Nephron progenitor cell (in vitro differentiated cells): ENCODE results near the gene ZDHHC14.
"Not testable (repeated sequence)": the region's sequence is repeated elsewhere in the genome, so short reads cannot be mapped to it uniquely, and the experiment has no call there.

Source experiments
- DNase-seq: peaks from one replicate; pipeline ENCODE4 v3.0.0; 2021
- H3K27ac Mint-ChIP-seq: 2 replicates; pipeline ENCODE4 v1.8.0; 2021; ENCODE audit warnings: mild to moderate bottlenecking, moderate library complexity, mixed read lengths
- H3K27me3 Mint-ChIP-seq: 2 replicates; pipeline ENCODE4 v1.8.0; 2021; ENCODE audit warnings: mild to moderate bottlenecking, low read depth, mixed read lengths; ENCODE audit not compliant: poor library complexity
- H3K36me3 Mint-ChIP-seq: 2 replicates; pipeline ENCODE4 v1.8.0; 2021; ENCODE audit warnings: low read depth, mixed read lengths
- H3K4me1 Mint-ChIP-seq: 2 replicates; pipeline ENCODE4 v1.8.0; 2021; ENCODE audit warnings: mixed read lengths
- H3K4me3 Mint-ChIP-seq: 2 replicates; pipeline ENCODE4 v1.8.0; 2021; ENCODE audit warnings: mild to moderate bottlenecking, moderate library complexity, mixed read lengths
- H3K9me3 Mint-ChIP-seq: 2 replicates; pipeline ENCODE4 v1.8.0; 2021; ENCODE audit warnings: mild to moderate bottlenecking, moderate library complexity, mixed read lengths
- CTCF ChIP-seq: fragments of 200-600 bp; sonication (generic); IDR thresholded peaks from 2 replicates; pipeline ENCODE4 v1.5.0; 2021; ENCODE audit warnings: antibody characterized with exemption

Gene ZDHHC14

DNA sequence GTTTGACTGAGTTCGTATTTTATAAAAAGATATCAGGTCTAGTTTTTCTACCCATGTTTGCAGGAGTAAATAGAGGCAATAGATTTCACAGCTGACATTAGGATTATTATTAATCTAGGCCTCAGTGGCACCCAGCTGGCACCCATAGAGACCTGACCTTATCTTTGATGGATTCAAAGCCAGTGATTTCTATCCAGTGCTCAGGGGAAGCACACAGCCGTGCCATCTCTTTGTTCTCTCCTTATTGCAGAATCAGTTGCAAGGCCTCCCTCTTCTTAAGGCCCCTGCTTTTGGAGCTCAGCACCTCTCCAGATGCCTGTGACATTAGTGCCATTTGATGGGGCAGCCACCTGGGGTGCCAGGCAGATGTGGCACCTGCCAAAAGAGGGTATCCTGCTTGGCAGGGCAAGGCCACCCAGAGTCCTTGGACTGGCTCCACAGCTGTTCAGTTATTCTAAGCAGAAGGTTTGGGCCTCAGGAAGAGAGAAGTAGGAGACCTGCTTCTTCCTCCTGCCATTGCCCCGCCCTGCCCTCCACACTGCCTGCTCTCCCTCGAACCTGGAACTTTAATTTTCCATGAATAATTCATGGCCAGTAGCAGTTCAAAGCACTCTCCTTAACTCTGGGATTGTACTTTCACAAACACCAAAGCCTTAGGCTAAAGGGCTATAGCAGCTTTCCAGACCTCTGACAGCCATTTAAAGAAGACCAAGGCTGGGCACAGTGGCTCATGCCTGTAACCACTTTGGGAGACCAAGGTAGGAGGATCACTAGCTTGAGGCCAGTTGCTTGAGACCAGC lies 206.3 kb downstream of the ZDHHC14 start:
- peaks cover 45% of the 10 kb centered on the region for H3K9me3 Mint-ChIP-seq
- H3K36me3 Mint-ChIP-seq = peaks cover 7% of the 10 kb centered on the region
- no peaks in the 10 kb centered on the region for H3K4me1 Mint-ChIP-seq
- H3K27me3 Mint-ChIP-seq = peaks cover 3% of the 10 kb centered on the region
- no peak for TF ChIP-seq CTCF
- DNase-seq = no peak
- H3K27ac Mint-ChIP-seq = no peak overlapping the region
- no peak overlapping the region for H3K4me3 Mint-ChIP-seq

- H3K36me3 Mint-ChIP-seq, H3K27me3 Mint-ChIP-seq, DNase-seq, H3K4me3 Mint-ChIP-seq, H3K4me1 Mint-ChIP-seq, H3K27ac Mint-ChIP-seq: not testable (repeated sequence)
- peaks cover 34% of the 10 kb centered on the region for H3K9me3 Mint-ChIP-seq
Measured at GRCh38 chr6:157590654-157591053, 209.7 kb downstream of the ZDHHC14 start.

GRCh38 chr6:157592541-157592940 lies 211.6 kb downstream of the ZDHHC14 start:
- H3K4me1 Mint-ChIP-seq = no peaks in the 10 kb centered on the region
- peaks cover 7% of the 10 kb centered on the region for H3K36me3 Mint-ChIP-seq
- no peak for DNase-seq
- peaks cover 34% of the 10 kb centered on the region for H3K9me3 Mint-ChIP-seq
- no peaks in the 10 kb centered on the region for H3K27me3 Mint-ChIP-seq
- no peak for TF ChIP-seq CTCF
- peak overlapping the region; percentile 85 for H3K27ac Mint-ChIP-seq
- no peak overlapping the region for H3K4me3 Mint-ChIP-seq

DNA sequence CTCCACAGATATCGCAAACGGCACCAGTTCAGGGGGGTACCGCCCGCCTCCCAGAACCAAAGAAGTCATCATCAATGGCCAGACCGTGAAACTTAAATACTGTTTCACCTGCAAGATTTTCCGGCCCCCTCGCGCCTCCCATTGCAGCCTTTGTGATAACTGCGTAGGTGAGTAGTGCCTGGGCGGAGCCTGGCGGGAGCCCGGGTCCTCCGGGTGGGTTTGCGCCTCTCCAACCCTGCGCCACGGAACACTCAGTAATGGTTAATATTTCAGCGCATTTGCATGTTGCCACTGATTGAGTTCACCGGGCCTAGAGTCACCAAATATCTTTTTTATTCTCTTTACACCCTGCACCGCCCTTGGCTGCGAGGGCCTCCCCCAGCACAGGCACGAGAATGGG lies 212.0 kb downstream of the ZDHHC14 start:
- Mint-ChIP-seq H3K9me3 (peaks cover 34% of the 10 kb centered on the region), H3K27ac (no peak overlapping the region), H3K27me3 (no peaks in the 10 kb centered on the region), H3K4me1 (peaks cover 4% of the 10 kb centered on the region), H3K4me3 (no peak overlapping the region), H3K36me3 (peaks cover 7% of the 10 kb centered on the region)
- DNase-seq = no peak
- no peak for TF ChIP-seq CTCF

GRCh38 chr6:157593596-157593995 lies 212.6 kb downstream of the ZDHHC14 start:
- Mint-ChIP-seq H3K4me3 (no peak overlapping the region), H3K27me3 (no peaks in the 10 kb centered on the region), H3K9me3 (peaks cover 31% of the 10 kb centered on the region), H3K27ac (no peak overlapping the region), H3K36me3 (peaks cover 7% of the 10 kb centered on the region), H3K4me1 (peaks cover 5% of the 10 kb centered on the region)
- TF ChIP-seq CTCF = no peak
- DNase-seq = no peak

DNA sequence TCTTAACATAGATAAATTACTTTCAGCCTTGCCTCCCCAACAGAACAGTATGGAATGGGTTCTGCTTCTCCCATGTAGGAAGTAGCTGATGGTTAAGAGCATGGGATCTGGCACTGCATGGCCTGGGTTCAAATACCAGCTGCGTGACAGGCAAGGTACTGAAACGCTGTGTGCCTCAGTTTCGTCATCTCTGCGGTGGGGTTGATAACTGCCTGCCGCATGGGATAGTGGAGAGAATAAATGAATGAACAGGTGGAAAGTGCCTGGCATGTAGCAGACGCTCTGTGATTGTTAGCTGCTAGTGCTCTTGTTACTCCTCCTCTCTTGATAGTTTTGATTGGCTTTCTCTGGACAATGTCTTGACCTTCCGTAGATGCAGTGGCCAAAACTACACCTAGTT lies 213.3 kb downstream of the ZDHHC14 start:
- Mint-ChIP-seq H3K27me3 (no peaks in the 10 kb centered on the region), H3K27ac (no peak overlapping the region), H3K9me3 (peaks cover 25% of the 10 kb centered on the region), H3K4me3 (no peak overlapping the region), H3K36me3 (peaks cover 7% of the 10 kb centered on the region), H3K4me1 (peaks cover 5% of the 10 kb centered on the region)
- no peak for DNase-seq
- TF ChIP-seq CTCF = no peak
